SK-N-MC (cell line): ENCODE results near the gene SHD.

Experiments
- EZH2 ChIP-seq: fragments of 200-600 bp; sonication (generic); IDR thresholded peaks from one replicate; pipeline ENCODE4 v1.6.1; 2017; ENCODE audit warnings: antibody characterized with exemption
- FOXP2 ChIP-seq: optimal IDR thresholded peaks from 2 replicates; pipeline ENCODE3; 2011; ENCODE audit warnings: mild to moderate bottlenecking, moderate library complexity; ENCODE audit not compliant: insufficient read depth; ENCODE audit errors: extremely low read length, control extremely low read depth
- POLR2AphosphoS5 ChIP-seq: IDR thresholded peaks from 2 replicates; pipeline ENCODE4 v1.6.1; 2012; ENCODE audit warnings: mild to moderate bottlenecking, low read depth, low read length, borderline replicate concordance

GRCh38 chr19:4279530-4280422 lies 710 bp downstream of the SHD start:
- TF ChIP-seq EZH2, result no peak
- TF ChIP-seq POLR2AphosphoS5, result no peak
- no peak for TF ChIP-seq FOXP2
